Neural progenitor cell (in vitro differentiated cells): ENCODE results near the gene POLR1C.

ENCODE experiments used
- CTCF ChIP-seq: fragments of 200-600 bp; sonication (generic); IDR thresholded peaks from 2 replicates; pipeline ENCODE4 v1.5.1; 2017; ENCODE audit warnings: antibody characterized with exemption, mild to moderate bottlenecking
- EZH2phosphoT487 ChIP-seq: fragments of 200-600 bp; sonication (generic); IDR thresholded peaks from 2 replicates; pipeline ENCODE4 v1.6.1; 2017; ENCODE audit warnings: antibody characterized with exemption

DNA sequence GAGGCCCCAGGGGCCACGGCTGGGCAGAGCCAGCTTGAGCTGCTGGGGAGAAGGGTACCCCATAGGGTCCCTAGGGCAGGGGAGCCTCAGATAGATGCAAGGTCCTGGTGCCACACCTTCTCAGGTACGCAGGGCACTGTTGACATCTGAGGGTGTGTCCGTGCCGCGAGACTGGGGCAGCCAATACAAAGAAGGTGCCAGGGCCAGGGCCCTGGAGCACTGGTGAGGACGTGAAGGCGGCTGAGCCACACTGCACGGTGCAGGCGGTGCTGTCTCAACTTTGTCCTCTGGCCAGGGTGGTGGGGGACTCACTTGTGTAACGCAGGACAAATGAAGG, 6.1 kb upstream of the POLR1C start:
- no peak for TF ChIP-seq CTCF
- no peak for TF ChIP-seq EZH2phosphoT487
